Measurements from ENCODE around the gene WSB1.
A peak's percentile ranks its signal among the peaks of the same experiment; 100 is the strongest.

Gene WSB1

GRCh38 chr17:27315322-27315721, 21.4 kb downstream of the WSB1 start (continued):
- TF ChIP-seq ZNF362 (tag by site-specific recombination; IDR thresholded peaks at IDR 0.05) (no peak), TRIM28 (IDR thresholded peaks at IDR 0.05; ENCODE audit: borderline replicate concordance, low read length) (peak; percentile 32; the same call in 1 of the 2 replicates), ZNF629 (tag by site-specific recombination; IDR thresholded peaks at IDR 0.05) (peak; percentile 81), ZNF76 (tag by site-specific recombination; IDR thresholded peaks at IDR 0.05; ENCODE audit: borderline replicate concordance, low read depth) (0 out of 2 replicates have a peak, but pooled peaks have one; percentile 34), MZF1 (tag by site-specific recombination; IDR thresholded peaks at IDR 0.05; ENCODE audit: borderline replicate concordance) (peak; percentile 56; the same call in 1 of the 2 replicates), ZSCAN23 (tag by site-specific recombination; IDR thresholded peaks at IDR 0.05) (0 out of 2 replicates have a peak, but pooled peaks have one; percentile 45), ZBTB21 (tag by site-specific recombination; IDR thresholded peaks at IDR 0.05) (0 out of 2 replicates have a peak, but pooled peaks have one; percentile 45), ZNF501 (tag by site-specific recombination; IDR thresholded peaks at IDR 0.05) (peak; percentile 44; the same call in 1 of the 2 replicates), SCRT2 (tag by site-specific recombination; IDR thresholded peaks at IDR 0.05) (peak; percentile 95), ZNF416 (tag by site-specific recombination; IDR thresholded peaks at IDR 0.05) (no peak), ATF2 (tag by site-specific recombination; IDR thresholded peaks at IDR 0.05; ENCODE audit: low read depth) (peak; percentile 51), ZNF18 (tag by site-specific recombination; IDR thresholded peaks at IDR 0.05) (peak; percentile 74), ZNF555 (tag by site-specific recombination; conservative IDR thresholded peaks at IDR 0.05) (no peak), ZNF366 (tag by site-specific recombination; conservative IDR thresholded peaks at IDR 0.05) (peak; percentile 76), ZNF660 (tag by site-specific recombination; IDR thresholded peaks at IDR 0.05) (peak; percentile 85), KLF10 (tag by site-specific recombination; IDR thresholded peaks at IDR 0.05) (peak; percentile 73), GFI1B (tag by site-specific recombination; IDR thresholded peaks at IDR 0.05) (peak; percentile 99), ZNF561 (tag by site-specific recombination; IDR thresholded peaks at IDR 0.05; ENCODE audit: borderline replicate concordance) (peak; percentile 89; the same call in 1 of the 2 replicates), GLI2 (tag by site-specific recombination; IDR thresholded peaks at IDR 0.05; ENCODE audit: borderline replicate concordance, low read depth) (peak; percentile 56; the same call in 1 of the 2 replicates), PATZ1 (tag by site-specific recombination; IDR thresholded peaks at IDR 0.05) (no peak), KLF9 (tag by site-specific recombination; IDR thresholded peaks at IDR 0.05; ENCODE audit: low read depth) (no peak), PRDM4 (tag by site-specific recombination; IDR thresholded peaks at IDR 0.05) (peak; percentile 82), ZNF449 (tag by site-specific recombination; IDR thresholded peaks at IDR 0.05) (peak; percentile 69; the same call in 1 of the 2 replicates), WT1 (tag by site-specific recombination; IDR thresholded peaks at IDR 0.05) (peak; percentile 29; the same call in 1 of the 2 replicates), ZBTB11 (tag by site-specific recombination; conservative IDR thresholded peaks at IDR 0.05; ENCODE audit: low read depth) (no peak), OSR2 (tag by site-specific recombination; IDR thresholded peaks at IDR 0.05) (peak; percentile 93)

All from HEK293 (cell line).